HepG2 (cell line): ENCODE results near the gene MXRA7. TPM values are rescaled to one million over a fixed set of nuclear protein-coding genes. Genes with fewer than 3 reads are reported as not detected.

Source experiments
- ATAC-seq: fragments of 200-7000 bp; cut with Tn5 transposase; 3 replicates; pipeline ENCODE4 v1.9.1; 2020; ENCODE audit warnings: mild to moderate bottlenecking, moderate library complexity
- BruUV-seq: library from RNA; stranded (reverse); fragments of 400-500 nt; replicated peaks from 2 replicates; lab custom pipeline; 2021; lab: Mats Ljungman, UMichigan
- CTCF ChIA-PET: fragments of 300-600 bp; formaldehyde crosslinking; extraction: SDS; loops from one replicate; lab custom pipeline; 2021; ENCODE audit warnings: low total read pairs, inconsistent platforms, low intra/inter-chr PET ratio; lab: Yijun Ruan, JAX
- POLR2A ChIA-PET: fragments of 350-600 bp; sonication (Branson Sonifier 250); formaldehyde crosslinking; loops from one replicate; lab custom pipeline; 2020; ENCODE audit warnings: antibody characterized with exemption, inconsistent platforms; lab: Yijun Ruan, JAX
- DNase-seq: peaks from one replicate; pipeline ENCODE4 v3.0.0-alpha.2; 2015; ENCODE audit warnings: low spot score
- FAIRE-seq: peaks from 3 replicates; lab custom pipeline; 2011; peaks lifted over from hg19 to GRCh38; lab: Jason Lieb, UNC
- H2AFZ ChIP-seq: one replicate; pipeline ENCODE4 v1.6.1; 2011; ENCODE audit warnings: low read length, inconsistent platforms
- H3K27ac ChIP-seq: fragments of 300-600 bp; 3 replicates; pipeline ENCODE4 v1.8.0; 2011; ENCODE audit warnings: mixed run types, mild to moderate bottlenecking, mixed read lengths, low read length, inconsistent platforms; ENCODE audit not compliant: insufficient read depth; ENCODE audit errors: extremely low read length
- H3K27me3 ChIP-seq, 2 experiments: fragments of 200-600 bp in 1 of 2; 2 replicates in 1 of 2; 3 replicates in 1 of 2; pipeline versions ENCODE4 v1.6.0 to v1.8.0; 2011; ENCODE audit warnings: low read length in 2 of 2, mild to moderate bottlenecking in 2 of 2, moderate library complexity in 2 of 2, inconsistent platforms in 1 of 2; ENCODE audit not compliant: insufficient read depth in 2 of 2, control insufficient read depth in 1 of 2
- H3K36me3 ChIP-seq, 2 experiments: fragments of 200-600 bp in 1 of 2; replicated peaks in 1 of 2; 2 replicates in 1 of 2; 3 replicates in 1 of 2; pipeline versions ENCODE4 v1.5.1 to v1.8.0; 2011; ENCODE audit warnings: low read length in 2 of 2, inconsistent platforms in 1 of 2; ENCODE audit not compliant: insufficient read depth in 2 of 2, control insufficient read depth in 1 of 2
- H3K4me1 ChIP-seq: 2 replicates; pipeline ENCODE4 v1.5.1; 2012; ENCODE audit warnings: low read length, inconsistent platforms; ENCODE audit not compliant: insufficient read depth
- H3K4me2 ChIP-seq: 2 replicates; pipeline ENCODE4 v1.6.0; 2011; ENCODE audit warnings: low read depth, low read length, inconsistent platforms
- H3K4me3 ChIP-seq, 3 experiments: fragments of 200-600 bp in 1 of 3; sonication (generic), shearing (Covaris generic) in 1 of 3; replicated peaks in 1 of 3; 2 replicates each; pipeline ENCODE4 v1.5.1; 2011 to 2016; ENCODE audit warnings: low read length in 3 of 3, inconsistent platforms in 2 of 3, low read depth in 2 of 3, mild to moderate bottlenecking in 2 of 3, control low read depth in 1 of 3, mixed read lengths in 1 of 3; ENCODE audit not compliant: insufficient read depth in 1 of 3
- H3K79me2 ChIP-seq: one replicate; pipeline ENCODE4 v1.6.1; 2011; ENCODE audit warnings: low read length, inconsistent platforms; ENCODE audit not compliant: insufficient read depth
- H3K9ac ChIP-seq: 2 replicates; pipeline ENCODE4 v1.6.0; 2011; ENCODE audit warnings: mild to moderate bottlenecking, low read depth, low read length, inconsistent platforms; ENCODE audit not compliant: insufficient read depth
- H3K9me3 ChIP-seq: 2 replicates; pipeline ENCODE4 v1.5.1; 2012; ENCODE audit warnings: mild to moderate bottlenecking, low read length
- H4K20me1 ChIP-seq: 2 replicates; pipeline ENCODE4 v1.6.0; 2011; ENCODE audit warnings: inconsistent platforms, mild to moderate bottlenecking, low read length, moderate library complexity; ENCODE audit not compliant: insufficient read depth
- ARNT2 ChIP-seq: sonication (generic); formaldehyde crosslinking; IDR thresholded peaks from 2 replicates; pipeline ENCODE4 v1.8.0; 2022; ENCODE audit warnings: mild to moderate bottlenecking, low read depth, missing genetic modification reagents, moderate library complexity
- SMAD1 ChIP-seq: sonication (generic); formaldehyde crosslinking; IDR thresholded peaks from 2 replicates; pipeline ENCODE4 v1.4.0; 2020; ENCODE audit warnings: missing genetic modification reagents, low read depth, mild to moderate bottlenecking, borderline replicate concordance
- ZNF557 ChIP-seq: sonication (generic); formaldehyde crosslinking; IDR thresholded peaks from 2 replicates; pipeline ENCODE4 v1.4.0; 2020; ENCODE audit warnings: missing genetic modification reagents
- ZNF644 ChIP-seq: IDR thresholded peaks from 2 replicates; pipeline ENCODE4 v1.6.1; 2016; ENCODE audit warnings: low read depth
- WGBS: methylation state at CpG from one replicate; pipeline ENCODE4 v1.1.6; 2017; ENCODE audit warnings: low lambda C conversion rate; 5-methylcytosine and 5-hydroxymethylcytosine counted together
- in situ Hi-C: cut with HindIII; loops from 2 replicates; pipeline ENCODE4 v1.10.0; 2017; ENCODE audit warnings: low pct_unique_long_range_greater_than_20kb; ENCODE audit not compliant: extremely low pct_ligation_motif_present
- intact Hi-C: fragments of 100-400 bp; cut with micrococcal nuclease; formaldehyde crosslinking; loops from one replicate; pipeline ENCODE4 v1.10.0; 2022; ENCODE audit not compliant: unreplicated experiment
- polyA plus RNA-seq, 8 experiments: library from polyadenylated mRNA; depleted of rRNA in 3 of 8; stranded (reverse) in 7 of 8; unstranded in 1 of 8; fragments of >200 nt; fragmentation: Illumina TruSeq in 4 of 8; extraction: Trizol in 4 of 8; gene quantifications; 2 replicates each; pipeline versions ENCODE4 v1.2.1 to v1.2.3, GENCODE V29; 2011 to 2016; ENCODE audit warnings: low read depth in 4 of 8, missing spikeins in 1 of 8, mixed read lengths in 1 of 8; ENCODE audit not compliant: insufficient read depth in 1 of 8
- total RNA-seq, 5 experiments: library from RNA; depleted of rRNA; stranded (reverse); fragments of >200 nt; fragmentation: Illumina TruSeq; extraction: Trizol; gene quantifications; 2 replicates each; pipeline ENCODE4 v1.2.3, GENCODE V29; 2016; ENCODE audit warnings: low read depth in 1 of 5
- TF ChIP-seq, protein P1 (sequence below): sonication (generic); formaldehyde crosslinking; IDR thresholded peaks from 2 replicates; pipeline ENCODE4 v1.8.0; 2022; ENCODE audit warnings: missing genetic modification reagents, mild to moderate bottlenecking, moderate library complexity, borderline replicate concordance

MXRA7 gene
- total and polyA plus RNA-seq, 2 of the 13 experiments (the other 11 are each of a cell fraction or from before 2014, with no cell fraction given) = 44.8 to 112 TPM

DNA sequence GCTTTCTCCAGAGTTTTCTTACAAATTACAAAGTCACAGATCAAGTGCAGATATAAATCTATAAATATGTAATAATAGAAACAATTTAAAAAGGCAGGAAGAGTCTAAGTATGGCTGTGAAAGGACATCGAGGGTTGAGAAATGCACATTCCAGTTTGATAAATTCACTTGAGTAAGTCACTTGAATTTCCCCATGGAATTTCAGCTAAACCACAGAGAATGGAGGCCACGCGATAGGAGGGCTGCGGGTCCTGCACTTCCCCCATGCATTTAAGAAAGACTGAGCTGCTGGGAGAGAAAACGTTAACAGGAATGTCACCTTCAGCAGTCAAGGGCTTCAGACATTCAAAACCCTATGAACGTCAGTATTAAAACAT lies 6.1 kb upstream of the MXRA7 start:
- H3K79me2 ChIP-seq = peaks cover 3% of the 10 kb centered on the region
- POLR2A ChIA-PET = interaction anchor here (0.8 to 2.4 kb wide), 2 partner anchors 9 to 45 kb away, joined by 4 to 15 read pairs; partner anchors contain the start of genes JMJD6 and METTL23
- no peak for TF ChIP-seq ZNF557
- no peak for TF ChIP-seq SMAD1 (CRISPR knock-in tag)
- TF ChIP-seq ZNF644 = no peak
- no TSS peak for BruUV-seq
- no peak overlapping the region for H3K27ac ChIP-seq
- H3K36me3 ChIP-seq = peaks cover 33 to 78% of the 10 kb centered on the region in 2 experiments
- WGBS = 95% methylated on average over 6 of the region's 6 CpGs
- DNase-seq = no peak
- FAIRE-seq = no peak
- in situ Hi-C loops (loop anchor here (5.0 kb wide), 1 partner anchor 35 kb away; no protein-coding TSS in a partner anchor), intact Hi-C loops (no loop called here)
- H3K27me3 ChIP-seq = no peaks in the 10 kb centered on the region
- H4K20me1 ChIP-seq = no peaks in the 10 kb centered on the region; the same call in 1 of the 2 replicates
- H3K9ac ChIP-seq = no peak overlapping the region
- no peak overlapping the region for H2AFZ ChIP-seq
- ATAC-seq = no peak
- no peak overlapping the region for H3K4me2 ChIP-seq
- H3K4me3 ChIP-seq = no peak overlapping the region
- CTCF ChIA-PET = no interaction called here
- H3K4me1 ChIP-seq = peaks cover 18% of the 10 kb centered on the region
- no peaks in the 10 kb centered on the region for H3K9me3 ChIP-seq

DNA sequence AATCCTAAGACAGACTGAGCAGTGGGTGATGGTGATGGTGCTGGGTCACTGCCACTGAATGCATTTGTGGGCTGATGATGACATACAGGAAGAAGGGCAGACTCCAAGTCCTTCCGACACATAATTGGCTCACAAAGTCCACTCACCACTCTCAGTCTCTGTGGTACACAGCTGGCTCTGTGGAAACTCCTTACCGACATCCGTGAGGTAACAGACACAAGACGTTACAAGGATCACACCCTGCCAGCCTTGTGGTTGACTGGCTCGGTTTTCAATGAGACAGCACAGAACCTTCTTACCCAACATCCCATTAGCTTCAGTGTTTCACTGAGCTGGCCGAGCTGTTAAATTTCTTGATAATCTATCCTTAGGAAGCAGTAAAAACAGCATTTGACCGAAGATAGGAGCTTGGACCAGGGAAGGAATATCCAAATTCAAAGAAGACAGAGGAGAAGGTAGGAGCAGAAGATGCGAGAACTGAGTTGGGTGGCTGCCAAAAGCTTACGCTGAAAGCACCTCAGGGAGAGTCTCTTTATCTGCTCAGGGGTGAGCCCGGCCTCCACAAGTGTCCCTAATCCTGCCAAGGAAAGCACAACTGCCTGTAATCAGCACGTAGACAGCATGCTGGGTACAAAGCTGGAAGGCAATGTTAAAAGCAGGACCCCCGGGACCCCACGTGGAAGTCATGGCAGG lies 5.5 kb upstream of the MXRA7 start:
- WGBS = 93% methylated on average over 13 of the region's 13 CpGs
- H3K9ac ChIP-seq = no peak overlapping the region
- H2AFZ ChIP-seq = no peak overlapping the region
- peaks cover 18% of the 10 kb centered on the region for H3K4me1 ChIP-seq
- no peaks in the 10 kb centered on the region; the same call in 1 of the 2 replicates for H4K20me1 ChIP-seq
- H3K79me2 ChIP-seq = no peaks in the 10 kb centered on the region
- no peak overlapping the region for H3K4me3 ChIP-seq
- no peaks in the 10 kb centered on the region for H3K27me3 ChIP-seq
- H3K36me3 ChIP-seq = peaks cover 29 to 72% of the 10 kb centered on the region in 2 experiments
- in situ Hi-C loops = loop anchor here (5.0 kb wide), 1 partner anchor 34 kb away; no protein-coding TSS in a partner anchor
- FAIRE-seq (no peak), ATAC-seq (no peak)
- POLR2A ChIA-PET = interaction anchor here (0.8 to 2.4 kb wide), 2 partner anchors 10 to 45 kb away, joined by 4 to 15 read pairs; partner anchors contain the start of genes JMJD6 and METTL23
- intact Hi-C loops = no loop called here
- BruUV-seq = no TSS peak
- TF ChIP-seq, protein P1, sequence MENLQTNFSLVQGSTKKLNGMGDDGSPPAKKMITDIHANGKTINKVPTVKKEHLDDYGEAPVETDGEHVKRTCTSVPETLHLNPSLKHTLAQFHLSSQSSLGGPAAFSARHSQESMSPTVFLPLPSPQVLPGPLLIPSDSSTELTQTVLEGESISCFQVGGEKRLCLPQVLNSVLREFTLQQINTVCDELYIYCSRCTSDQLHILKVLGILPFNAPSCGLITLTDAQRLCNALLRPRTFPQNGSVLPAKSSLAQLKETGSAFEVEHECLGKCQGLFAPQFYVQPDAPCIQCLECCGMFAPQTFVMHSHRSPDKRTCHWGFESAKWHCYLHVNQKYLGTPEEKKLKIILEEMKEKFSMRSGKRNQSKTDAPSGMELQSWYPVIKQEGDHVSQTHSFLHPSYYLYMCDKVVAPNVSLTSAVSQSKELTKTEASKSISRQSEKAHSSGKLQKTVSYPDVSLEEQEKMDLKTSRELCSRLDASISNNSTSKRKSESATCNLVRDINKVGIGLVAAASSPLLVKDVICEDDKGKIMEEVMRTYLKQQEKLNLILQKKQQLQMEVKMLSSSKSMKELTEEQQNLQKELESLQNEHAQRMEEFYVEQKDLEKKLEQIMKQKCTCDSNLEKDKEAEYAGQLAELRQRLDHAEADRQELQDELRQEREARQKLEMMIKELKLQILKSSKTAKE (CRISPR knock-in tag) = 0 out of 2 replicates have a peak, but pooled peaks have one; percentile 8
- TF ChIP-seq ARNT2 (CRISPR knock-in tag) = no peak
- TF ChIP-seq, all 625 proteins: peak for 1
- no peak for DNase-seq
- CTCF ChIA-PET = no interaction called here
- no peak overlapping the region for H3K4me2 ChIP-seq
- no peaks in the 10 kb centered on the region for H3K9me3 ChIP-seq
- H3K27ac ChIP-seq = no peak overlapping the region
